ENCODE data around the gene CZIB. TPM values are rescaled to one million over a fixed set of nuclear protein-coding genes. Genes with fewer than 3 reads are reported as not detected.

The CZIB gene
- total RNA-seq, 1 experiment from 2014 or later = 67.0 TPM

DNA sequence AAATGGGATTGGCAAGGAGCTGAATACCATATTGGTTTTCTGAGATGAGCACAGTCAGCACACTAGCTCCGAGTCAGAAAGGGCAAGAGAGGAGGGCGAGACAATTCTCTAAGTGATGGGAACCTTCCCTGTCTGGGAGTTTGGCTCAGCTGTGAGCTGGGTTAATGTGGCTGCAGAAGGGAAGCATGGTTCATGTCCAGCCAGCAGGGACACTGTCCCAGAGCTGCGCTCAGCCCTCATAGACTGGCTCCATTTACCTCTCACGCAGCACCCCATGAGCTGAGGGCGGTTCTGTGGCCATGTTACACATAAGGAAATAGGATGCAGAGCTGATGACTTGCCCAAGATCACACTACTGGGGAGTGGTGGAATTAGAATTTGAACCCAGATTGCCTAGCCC lies 39.5 kb downstream of the CZIB start:
- H4K91ac ChIP-seq (ENCODE audit: insufficient read length, low read depth, low read length) = no peak overlapping the region
- H3K4me2 ChIP-seq (ENCODE audit: insufficient read depth, insufficient read length, low read length) = no peak overlapping the region
- no peak overlapping the region for H3K4ac ChIP-seq (ENCODE audit: low read depth, low read length)
- no peak overlapping the region for H3K9ac ChIP-seq (ENCODE audit: extremely low read depth, insufficient read length, low read length)
- no peak overlapping the region for H2BK15ac ChIP-seq (ENCODE audit: low read depth, low read length)
- WGBS (ENCODE audit: extremely low coverage, insufficient read length, low lambda C conversion rate) = no CpG with 5 or more reads among the region's 5 CpGs
- H3K23ac ChIP-seq (ENCODE audit: insufficient read length, low read depth, low read length) = no peak overlapping the region
- H3K23me2 ChIP-seq (ENCODE audit: insufficient read length, low read depth, low read length, poor library complexity, severe bottlenecking) = no peaks in the 10 kb centered on the region
- H4K8ac ChIP-seq (replicated peaks; ENCODE audit: insufficient read length, low read depth, low read length) = no peak overlapping the region
- H3K27me3 Mint-ChIP-seq (ENCODE audit: low read depth) = peaks cover 19% of the 10 kb centered on the region
- no peaks in the 10 kb centered on the region for H3K79me1 ChIP-seq (ENCODE audit: insufficient read depth, low read depth, low read length, poor library complexity, severe bottlenecking)
- H3K4me3 Mint-ChIP-seq = no peak overlapping the region
- DNase-seq = no peak
- no peak overlapping the region for H3K56ac ChIP-seq (ENCODE audit: insufficient read length, low read depth, low read length)
- no peak overlapping the region for H3K27ac Mint-ChIP-seq
- H2AK5ac ChIP-seq (ENCODE audit: insufficient read length, low read length) = no peak overlapping the region
- no peaks in the 10 kb centered on the region for H3K4me1 ChIP-seq (ENCODE audit: insufficient read depth, low read length)
- H3K36me3 Mint-ChIP-seq (ENCODE audit: insufficient read depth in 1 of 3, low read depth in 3 of 3) = no peaks in the 10 kb centered on the region
- H2AFZ ChIP-seq (ENCODE audit: low read length) = no peak overlapping the region
- peaks cover 2 to 9% of the 10 kb centered on the region in 2 experiments for H3K4me1 Mint-ChIP-seq
- H3K18ac ChIP-seq (ENCODE audit: insufficient read length, low read depth, low read length) = no peak overlapping the region
- no peak overlapping the region for H4K5ac ChIP-seq (ENCODE audit: insufficient read length, low read depth, low read length)
- H3K27ac ChIP-seq (ENCODE audit: insufficient read length, low read depth, low read length) = no peak overlapping the region
- H3K9me3 Mint-ChIP-seq = no peaks in the 10 kb centered on the region
- no peak overlapping the region for H2BK5ac ChIP-seq (ENCODE audit: insufficient read length, low read length)
- no peaks in the 10 kb centered on the region for H3K27me3 ChIP-seq (ENCODE audit: insufficient read depth, low read length)
- H2BK20ac ChIP-seq (ENCODE audit: low read depth, low read length, poor library complexity, severe bottlenecking) = no peak overlapping the region
- no peaks in the 10 kb centered on the region for H3K9me3 ChIP-seq (ENCODE audit: control insufficient read depth, low read depth, low read length)
- no peak for TF ChIP-seq CTCF (conservative IDR thresholded peaks at IDR 0.05)
- no peak overlapping the region for H3T11ph ChIP-seq (ENCODE audit: low read length)
- no peaks in the 10 kb centered on the region for H4K20me1 ChIP-seq (ENCODE audit: control insufficient read depth, insufficient read depth, insufficient read length)
- no peaks in the 10 kb centered on the region for H3K79me2 ChIP-seq (ENCODE audit: insufficient read depth, low read length)
- no peak overlapping the region for H3K14ac ChIP-seq (ENCODE audit: insufficient read depth, low read length)
- no peak overlapping the region for H2BK120ac ChIP-seq (ENCODE audit: low read depth, low read length, poor library complexity, severe bottlenecking)
- H2BK12ac ChIP-seq (ENCODE audit: insufficient read length, low read depth, low read length) = no peak overlapping the region
